ENCODE measurements around the gene TNPO3. TPM values are rescaled to one million over a fixed set of nuclear protein-coding genes. Genes with fewer than 3 reads are reported as not detected.

TNPO3 gene
- total RNA-seq, 1 experiment from 2014 or later: 82.3 TPM

DNA sequence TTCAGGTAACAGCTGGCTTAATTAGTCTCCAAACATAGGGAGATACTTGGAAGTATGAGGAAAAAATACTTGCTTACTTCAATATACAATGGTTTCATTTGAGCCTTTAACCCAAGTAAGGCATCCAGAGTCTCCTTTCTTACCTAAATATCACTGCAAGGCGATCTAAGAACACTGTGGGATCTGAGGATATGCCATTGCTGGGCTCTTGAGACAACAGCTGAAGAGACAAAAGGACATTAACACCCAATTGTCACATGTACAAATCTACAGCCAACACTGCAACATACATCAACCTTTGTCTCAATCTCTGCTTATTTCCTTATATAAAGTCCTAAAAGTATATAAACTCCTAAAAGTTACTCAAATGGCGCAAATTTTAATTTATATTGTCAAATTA is 72.8 kb downstream of the TNPO3 start:
- H3K4me1 ChIP-seq: no peaks in the 10 kb centered on the region
- H3K9me3 ChIP-seq (replicated peaks): no peaks in the 10 kb centered on the region
- H3K27ac ChIP-seq: no peak overlapping the region
- peaks cover 68% of the 10 kb centered on the region for H3K36me3 ChIP-seq
- DNase-seq: no peak
- no peaks in the 10 kb centered on the region for H3K27me3 ChIP-seq
- H3K4me3 ChIP-seq: no peak overlapping the region

DNA sequence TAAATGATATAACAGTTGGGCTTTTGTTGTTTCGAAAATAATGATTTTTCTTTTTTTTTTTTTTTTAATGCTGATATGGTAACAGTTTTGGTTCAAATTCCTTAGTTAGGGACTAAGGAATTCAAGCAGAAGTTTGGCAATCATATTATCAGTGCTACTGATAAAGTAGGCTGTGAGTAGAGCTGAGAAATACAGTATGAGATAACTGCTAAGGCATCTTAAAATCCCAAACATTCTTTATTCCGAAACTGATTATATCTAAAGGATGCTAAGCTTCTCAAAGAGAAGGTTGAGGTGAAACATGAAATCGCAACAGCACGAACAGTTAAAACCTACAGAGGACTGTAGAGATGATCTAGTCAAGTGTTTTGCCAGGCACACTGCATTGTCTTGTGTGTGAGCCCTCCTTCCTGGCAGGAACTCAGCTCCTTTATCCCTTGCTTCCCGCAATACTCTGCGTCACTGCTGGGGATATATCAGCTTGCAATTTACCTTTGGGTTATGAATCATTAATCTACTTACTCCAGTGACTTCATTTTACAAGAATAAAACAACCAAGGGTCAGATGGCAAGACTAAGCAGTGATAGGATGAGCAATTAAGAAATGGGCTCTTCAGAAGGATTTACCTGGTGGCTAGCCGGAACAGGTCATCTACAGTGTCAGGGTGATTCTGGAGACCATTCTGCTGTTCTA is 80.5 kb downstream of the TNPO3 start:
- no peak for DNase-seq
- H3K36me3 ChIP-seq: peaks cover 71% of the 10 kb centered on the region
- no peak overlapping the region for H3K27ac ChIP-seq
- H3K4me3 ChIP-seq: no peak overlapping the region
- no peaks in the 10 kb centered on the region for H3K9me3 ChIP-seq (replicated peaks)
- H3K27me3 ChIP-seq: no peaks in the 10 kb centered on the region
- H3K4me1 ChIP-seq: no peaks in the 10 kb centered on the region

DNA sequence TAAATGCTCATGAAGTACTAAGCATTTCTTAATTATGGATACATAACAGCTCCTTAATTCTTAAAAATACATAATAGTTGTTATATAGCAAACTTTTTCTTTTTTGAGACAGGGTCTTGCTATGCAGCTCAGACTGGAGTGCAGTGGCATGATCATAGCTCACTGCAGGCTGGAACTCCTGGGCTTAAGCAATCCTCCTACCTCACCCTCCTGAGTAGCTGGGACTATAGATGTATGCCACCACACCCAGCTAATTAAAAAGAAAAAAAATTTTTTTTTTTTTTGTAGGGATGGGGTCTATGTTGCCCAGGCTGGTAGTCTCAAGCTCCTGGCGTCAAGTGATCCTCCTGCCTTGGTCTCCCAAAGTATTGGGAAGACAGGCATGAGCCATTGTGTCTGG is 86.3 kb downstream of the TNPO3 start:
- no peak overlapping the region for H3K27ac ChIP-seq
- no peaks in the 10 kb centered on the region for H3K27me3 ChIP-seq
- 0 out of 2 replicates have a peak, but pooled peaks cover 2% of the 10 kb centered on the region for H3K4me1 ChIP-seq
- no peak overlapping the region for H3K4me3 ChIP-seq
- no peak for DNase-seq
- H3K9me3 ChIP-seq (replicated peaks): no peaks in the 10 kb centered on the region
- peaks cover 86% of the 10 kb centered on the region for H3K36me3 ChIP-seq

DNA sequence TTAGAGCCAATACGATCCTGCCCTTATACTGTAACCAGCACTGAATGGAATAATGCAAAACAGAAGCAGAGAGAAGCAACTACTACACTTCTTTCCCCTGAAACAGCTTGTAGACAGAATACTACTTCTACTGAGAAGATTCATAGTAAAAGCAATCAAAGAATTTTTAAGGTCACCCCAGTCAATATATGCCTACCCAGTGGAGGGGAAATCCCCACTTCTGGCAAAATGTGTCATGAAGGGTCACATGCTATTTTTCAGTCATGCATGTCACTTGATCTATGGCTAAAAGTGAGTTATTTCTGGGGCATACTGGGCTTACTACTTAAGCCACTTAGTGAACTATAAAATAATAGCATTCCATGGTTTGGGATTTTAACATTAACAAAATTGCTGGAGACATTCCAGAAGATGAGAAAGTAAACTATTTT is 91.6 kb downstream of the TNPO3 start:
- Histone ChIP-seq H3K4me3 (no peak overlapping the region), H3K9me3 (replicated peaks) (no peaks in the 10 kb centered on the region), H3K27ac (no peak overlapping the region), H3K4me1 (0 out of 2 replicates have a peak, but pooled peaks cover 2% of the 10 kb centered on the region), H3K36me3 (peaks cover 71% of the 10 kb centered on the region), H3K27me3 (no peaks in the 10 kb centered on the region)
- no peak for DNase-seq

DNA sequence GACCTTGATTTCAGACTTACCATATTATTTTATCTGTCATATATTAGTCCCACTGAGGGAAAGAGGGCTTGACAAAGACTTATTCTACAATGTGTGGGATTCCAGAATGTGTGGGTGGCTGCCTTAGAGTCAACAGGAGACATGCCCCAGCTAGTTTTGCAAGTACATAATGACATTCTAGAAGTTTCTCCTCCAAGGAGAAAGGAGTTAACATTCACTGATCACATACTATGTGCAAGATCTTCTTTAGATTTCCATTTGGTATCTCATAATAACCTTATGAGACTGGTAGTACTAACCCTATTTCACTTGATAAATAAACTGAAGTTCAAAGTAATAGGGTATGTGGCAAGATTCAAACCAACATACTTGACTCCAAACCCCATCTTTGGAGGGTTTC is 92.0 kb downstream of the TNPO3 start:
- H3K36me3 ChIP-seq: peaks cover 68% of the 10 kb centered on the region
- H3K4me1 ChIP-seq: 0 out of 2 replicates have a peak, but pooled peaks cover 2% of the 10 kb centered on the region
- DNase-seq: no peak
- H3K27me3 ChIP-seq: no peaks in the 10 kb centered on the region
- H3K9me3 ChIP-seq (replicated peaks): no peaks in the 10 kb centered on the region
- no peak overlapping the region for H3K27ac ChIP-seq
- no peak overlapping the region for H3K4me3 ChIP-seq

DNA sequence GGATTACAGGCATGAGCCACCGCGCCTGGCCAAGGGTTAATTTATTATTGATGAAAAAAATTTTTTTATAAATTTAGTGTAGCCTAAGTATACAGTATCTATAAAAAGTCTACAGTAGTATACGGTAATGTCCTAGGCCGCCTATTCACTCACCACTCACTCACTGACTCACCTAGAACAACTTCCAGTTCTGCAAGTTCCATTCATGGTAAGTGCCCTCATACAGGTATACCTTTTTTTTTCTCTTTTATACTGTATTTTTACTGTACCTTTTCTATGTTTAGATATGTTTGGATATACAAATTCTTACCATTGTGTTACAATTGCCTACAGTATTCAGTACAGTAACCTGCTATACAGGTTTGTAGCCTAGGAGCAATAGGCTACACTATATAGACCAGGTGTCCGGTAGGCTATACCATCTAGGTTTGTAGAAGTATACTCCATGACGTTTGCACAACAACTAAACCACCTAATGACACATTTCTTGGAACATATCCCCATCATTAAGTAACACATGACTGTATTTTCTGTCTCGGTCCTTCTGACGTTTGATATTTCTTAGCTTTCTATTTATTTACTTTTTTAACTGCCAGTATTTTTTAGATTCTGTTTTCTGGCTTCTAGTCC is 93.8 kb downstream of the TNPO3 start:
- Histone ChIP-seq H3K36me3 (peaks cover 66% of the 10 kb centered on the region), H3K4me3 (no peak overlapping the region)

DNA sequence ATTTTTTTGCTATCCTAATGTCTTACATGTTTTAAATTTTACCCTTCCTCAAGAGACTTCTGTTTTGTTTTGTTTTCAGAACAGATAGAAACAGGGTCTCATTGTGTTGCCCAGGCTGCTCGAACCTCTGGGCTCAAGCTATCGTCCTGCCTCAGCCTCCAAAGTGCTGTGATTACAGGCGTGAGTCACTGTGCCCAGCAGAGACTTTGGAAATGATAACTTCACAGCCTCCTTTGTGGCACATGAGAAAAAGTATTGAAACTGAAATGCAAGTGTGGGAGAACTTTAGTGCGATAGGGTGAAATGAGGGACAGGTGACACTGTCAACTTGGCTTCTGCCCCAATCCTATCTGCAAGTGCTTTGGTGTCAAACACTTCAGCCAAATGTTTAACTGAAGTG is 95.6 kb downstream of the TNPO3 start:
- DNase-seq: no peak
- H3K4me3 ChIP-seq: no peak overlapping the region
- no peaks in the 10 kb centered on the region for H3K9me3 ChIP-seq (replicated peaks)
- no peaks in the 10 kb centered on the region for H3K27me3 ChIP-seq
- no peak overlapping the region for H3K27ac ChIP-seq
- no peaks in the 10 kb centered on the region for H3K4me1 ChIP-seq
- peaks cover 65% of the 10 kb centered on the region for H3K36me3 ChIP-seq

More for the DNA sequence above, 93.8 kb downstream of the TNPO3 start:
- no peaks in the 10 kb centered on the region for H3K9me3 ChIP-seq (replicated peaks)
- H3K27me3 ChIP-seq: no peaks in the 10 kb centered on the region
- DNase-seq: no peak
- no peak overlapping the region for H3K27ac ChIP-seq
- 0 out of 2 replicates have a peak, but pooled peaks cover 2% of the 10 kb centered on the region for H3K4me1 ChIP-seq

DNA sequence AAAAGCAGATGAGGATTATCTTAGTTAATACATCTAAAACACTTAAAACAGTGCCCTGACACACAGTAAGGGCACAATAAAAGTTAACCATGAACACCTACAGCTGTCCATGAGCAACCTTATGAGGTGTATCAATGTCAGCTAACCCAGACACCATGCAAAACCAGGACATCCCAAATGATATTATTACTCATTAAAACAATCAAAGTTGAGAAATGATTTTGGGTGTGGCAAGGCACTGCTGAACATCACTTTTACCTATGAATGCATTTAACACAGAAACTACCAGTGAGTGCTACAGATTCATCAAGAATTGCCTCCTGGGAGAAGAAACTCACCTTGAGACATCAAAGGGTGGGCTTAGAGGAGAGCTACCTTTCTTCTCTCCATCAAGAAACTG is 98.9 kb downstream of the TNPO3 start:
- Histone ChIP-seq H3K36me3 (peaks cover 61% of the 10 kb centered on the region), H3K27me3 (no peaks in the 10 kb centered on the region), H3K27ac (no peak overlapping the region), H3K4me1 (no peaks in the 10 kb centered on the region), H3K4me3 (no peak overlapping the region), H3K9me3 (replicated peaks) (no peaks in the 10 kb centered on the region)
- no peak for DNase-seq

DNA sequence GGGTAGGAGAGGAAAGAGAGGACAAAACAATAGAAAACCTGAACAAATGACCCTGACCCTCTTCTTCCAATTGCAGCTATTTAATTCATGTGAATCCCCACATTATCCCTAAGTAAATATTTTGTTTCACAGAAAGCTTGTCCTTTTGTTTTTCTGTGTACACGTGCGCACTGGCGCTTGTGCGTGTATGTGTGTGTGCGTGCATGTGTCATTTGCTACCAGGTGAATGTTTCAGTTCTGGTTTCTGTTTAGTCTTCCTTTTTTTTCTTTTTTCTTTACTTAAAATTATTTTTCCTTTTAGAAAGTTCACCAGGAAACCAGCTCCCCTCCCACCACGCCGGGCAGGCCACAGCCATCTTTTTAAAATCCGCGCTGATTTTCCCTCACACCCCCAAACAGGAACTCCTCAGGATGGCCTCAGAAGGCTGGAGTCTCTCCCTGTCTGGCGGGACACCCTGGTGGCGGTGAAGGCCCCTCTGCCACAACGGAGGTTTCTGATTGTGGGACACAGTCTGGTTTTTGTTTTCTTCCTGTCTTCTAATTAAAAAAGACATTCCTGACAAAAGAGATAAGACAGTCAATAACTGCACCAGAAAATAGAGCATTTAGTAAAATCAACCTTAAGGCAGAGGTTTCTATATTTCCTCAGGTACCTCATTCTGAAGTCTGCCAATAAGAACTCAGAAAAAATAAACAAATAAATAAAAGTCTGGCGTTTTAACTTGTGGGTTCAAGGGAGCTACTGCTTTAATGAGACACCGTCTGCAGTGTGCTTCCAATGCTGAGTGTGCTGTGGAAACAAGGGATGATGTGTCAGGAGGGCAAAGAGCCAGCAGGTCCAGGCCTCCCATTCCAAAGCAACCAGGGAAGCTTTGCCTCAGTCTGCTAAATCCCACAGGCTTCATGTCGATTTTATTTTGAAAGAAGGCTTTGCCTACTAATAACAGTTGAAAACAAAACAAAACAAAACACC is 99.8 kb downstream of the TNPO3 start:
- peaks cover 54% of the 10 kb centered on the region for H3K36me3 ChIP-seq
- no peak for DNase-seq
- no peak overlapping the region for H3K27ac ChIP-seq

DNA sequence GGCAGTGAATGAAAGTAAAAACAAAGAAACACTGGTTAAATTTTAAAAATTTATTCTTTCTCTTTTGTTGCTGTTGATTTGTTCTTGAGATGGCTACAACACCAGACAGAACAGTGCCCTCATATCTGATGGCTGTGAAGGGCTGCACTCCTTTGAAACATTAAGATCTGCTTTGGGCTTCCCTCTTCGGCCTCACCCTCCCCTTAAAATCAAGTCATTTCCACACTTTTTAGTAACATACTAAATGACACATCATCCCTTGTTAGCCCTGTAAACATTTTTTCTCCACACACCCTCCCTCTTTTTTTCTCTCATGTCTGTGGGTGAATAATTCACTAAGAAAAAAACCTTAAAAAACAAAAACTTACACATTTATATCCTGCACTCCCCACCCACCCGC is 100.8 kb downstream of the TNPO3 start:
- no peaks in the 10 kb centered on the region for H3K9me3 ChIP-seq (replicated peaks)
- H3K4me3 ChIP-seq: no peak overlapping the region
- no peak for DNase-seq
- H3K36me3 ChIP-seq: peaks cover 47% of the 10 kb centered on the region
- no peak overlapping the region for H3K27ac ChIP-seq
- no peaks in the 10 kb centered on the region for H3K27me3 ChIP-seq
- H3K4me1 ChIP-seq: no peaks in the 10 kb centered on the region

More for the DNA sequence above, 99.8 kb downstream of the TNPO3 start:
- Histone ChIP-seq H3K4me3 (no peak overlapping the region), H3K9me3 (replicated peaks) (no peaks in the 10 kb centered on the region), H3K4me1 (no peaks in the 10 kb centered on the region), H3K27me3 (no peaks in the 10 kb centered on the region)

DNA sequence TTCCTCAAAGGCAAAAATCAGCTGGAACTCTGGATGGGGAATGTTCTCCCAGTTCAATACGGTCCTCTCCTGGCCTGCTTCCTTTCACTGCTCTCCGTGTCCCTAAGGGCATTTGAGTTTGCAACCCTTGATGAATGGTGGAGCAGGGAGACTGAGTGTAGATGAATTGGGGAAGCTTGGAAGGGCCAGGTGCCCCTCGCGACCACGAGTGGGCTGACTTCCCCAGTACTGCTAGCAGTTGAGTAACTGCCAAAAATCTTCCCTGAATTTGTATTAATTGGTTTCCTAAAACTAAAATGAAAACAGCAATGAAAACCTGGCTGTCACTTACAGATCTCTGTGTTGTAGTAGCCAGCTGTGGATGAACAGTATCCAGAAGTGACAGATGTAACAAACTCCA is 103.6 kb downstream of the TNPO3 start:
- no peak overlapping the region for H3K4me3 ChIP-seq
- H3K27me3 ChIP-seq: no peaks in the 10 kb centered on the region
- no peaks in the 10 kb centered on the region for H3K9me3 ChIP-seq (replicated peaks)
- peaks cover 27% of the 10 kb centered on the region for H3K36me3 ChIP-seq
- no peak for DNase-seq
- H3K27ac ChIP-seq: no peak overlapping the region
- no peaks in the 10 kb centered on the region for H3K4me1 ChIP-seq

DNA sequence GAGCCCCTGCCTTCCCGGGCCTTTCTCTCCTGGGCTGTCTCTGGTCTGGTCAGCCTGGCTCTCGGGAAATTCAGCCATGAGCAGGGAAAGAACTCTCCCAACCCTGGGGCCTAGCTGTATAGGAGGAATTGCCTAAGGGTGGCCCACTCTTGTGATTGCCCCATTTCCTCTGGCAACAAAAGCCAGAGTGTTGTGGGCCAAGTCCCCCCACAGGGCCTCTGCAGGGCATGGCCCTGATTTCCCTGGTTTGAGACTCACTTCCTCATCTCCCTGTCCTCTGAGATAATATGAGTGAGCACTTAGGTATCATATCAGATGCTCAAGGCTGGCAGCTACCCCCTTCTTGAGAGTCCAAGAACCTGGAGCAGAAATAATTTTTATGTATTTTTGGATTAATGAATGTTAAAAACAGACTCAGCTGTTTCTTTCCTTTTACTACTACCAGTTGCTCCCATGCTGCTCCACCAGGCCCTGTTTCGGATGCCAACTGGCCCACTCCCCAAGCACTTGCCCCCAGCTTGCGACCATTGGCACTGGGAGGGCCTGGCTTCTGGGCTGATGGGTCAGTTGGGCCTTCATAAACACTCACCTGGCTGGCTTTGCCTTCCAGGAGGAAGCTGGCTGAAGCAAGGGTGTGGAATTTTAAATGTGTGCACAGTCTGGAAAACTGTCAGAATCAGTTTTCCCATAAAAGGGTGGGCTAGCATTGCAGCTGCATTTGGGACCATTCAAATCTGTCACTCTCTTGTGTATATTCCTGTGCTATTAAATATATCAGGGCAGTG is 105.7 kb downstream of the TNPO3 start:
- Histone ChIP-seq H3K27me3 (no peaks in the 10 kb centered on the region), H3K27ac (no peak overlapping the region), H3K9me3 (replicated peaks) (no peaks in the 10 kb centered on the region), H3K36me3 (peaks cover 10% of the 10 kb centered on the region), H3K4me3 (no peak overlapping the region), H3K4me1 (no peaks in the 10 kb centered on the region)
- DNase-seq: no peak

DNA sequence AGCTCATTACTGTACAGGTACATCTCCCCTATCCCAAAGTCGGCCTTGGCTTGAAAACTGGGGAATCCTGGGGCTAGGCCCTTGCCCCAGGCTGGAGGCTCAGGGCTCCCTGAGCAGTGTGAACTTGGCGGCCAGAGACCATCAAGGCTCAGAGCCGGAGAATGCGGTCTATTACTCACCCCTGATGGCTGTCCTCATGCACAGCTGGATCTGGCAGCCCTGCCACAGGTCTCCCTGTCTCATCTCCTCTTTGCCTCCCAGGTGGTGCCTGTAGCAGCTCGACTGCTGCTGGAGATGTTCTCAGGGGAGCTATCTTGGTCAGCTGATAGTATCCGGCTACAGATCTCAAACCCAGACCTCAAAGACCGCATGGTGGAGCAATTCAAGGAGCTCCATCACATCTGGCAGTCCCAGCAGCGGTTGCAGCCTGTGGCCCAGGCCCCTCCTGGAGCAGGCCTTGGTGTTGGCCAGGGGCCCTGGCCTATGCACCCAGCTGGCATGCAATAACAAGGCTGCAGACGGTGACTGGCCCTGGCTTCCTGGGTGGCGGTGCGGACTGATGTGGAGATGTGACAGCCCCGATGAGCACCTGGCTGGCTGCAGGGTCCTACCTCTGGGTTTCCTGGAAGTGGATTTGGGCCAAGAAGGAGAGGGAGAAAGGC is 106.5 kb downstream of the TNPO3 start:
- Histone ChIP-seq H3K9me3 (replicated peaks) (no peaks in the 10 kb centered on the region), H3K4me3 (no peak overlapping the region), H3K4me1 (no peaks in the 10 kb centered on the region), H3K27me3 (no peaks in the 10 kb centered on the region), H3K36me3 (peaks cover 5% of the 10 kb centered on the region), H3K27ac (no peak overlapping the region)
- DNase-seq: no peak

DNA sequence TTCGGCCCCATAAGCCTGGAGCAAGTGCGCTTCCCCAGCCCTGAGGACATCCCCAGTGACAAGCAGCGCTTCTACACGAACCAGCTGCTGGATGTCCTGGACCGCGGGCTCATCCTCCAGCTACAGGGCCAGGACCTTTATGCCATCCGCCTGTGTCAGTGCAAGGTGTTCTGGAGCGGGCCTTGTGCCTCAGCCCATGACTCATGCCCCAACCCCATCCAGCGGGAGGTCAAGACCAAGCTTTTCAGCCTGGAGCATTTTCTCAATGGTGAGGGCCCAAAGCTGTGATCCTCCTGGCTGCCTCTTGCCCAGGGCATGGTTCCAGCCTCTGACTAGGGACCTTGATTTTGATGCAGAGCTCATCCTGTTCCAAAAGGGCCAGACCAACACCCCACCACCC is 107.1 kb downstream of the TNPO3 start:
- no peak overlapping the region for H3K4me3 ChIP-seq
- no peak overlapping the region for H3K27ac ChIP-seq
- H3K4me1 ChIP-seq: no peaks in the 10 kb centered on the region
- peaks cover 5% of the 10 kb centered on the region for H3K36me3 ChIP-seq
- H3K27me3 ChIP-seq: no peaks in the 10 kb centered on the region
- DNase-seq: no peak
- H3K9me3 ChIP-seq (replicated peaks): no peaks in the 10 kb centered on the region

Measured in SJCRH30 (cell line).